Astrocyte of the cerebellum (primary cell): ENCODE data around the gene LILRA6.

Source experiments
- DNase-seq: peaks from one replicate; pipeline ENCODE4 v3.0.0-alpha.2; 2011; ENCODE audit warnings: low read depth
- H3K4me3 ChIP-seq: 2 replicates; pipeline ENCODE4 v1.5.1; 2011; ENCODE audit warnings: mild to moderate bottlenecking, low read depth, low read length, moderate library complexity
- in situ Hi-C: cut with HindIII; loops from 2 replicates; pipeline ENCODE4 v1.10.0; 2017; ENCODE audit warnings: low sequenced_read_pairs
- TF ChIP-seq, protein P1 (sequence below): IDR thresholded peaks from 2 replicates; pipeline ENCODE4 v1.5.1; 2012; ENCODE audit warnings: low read length, low read depth, moderate library complexity, mild to moderate bottlenecking; ENCODE audit errors: missing control alignments

The LILRA6 gene

DNA sequence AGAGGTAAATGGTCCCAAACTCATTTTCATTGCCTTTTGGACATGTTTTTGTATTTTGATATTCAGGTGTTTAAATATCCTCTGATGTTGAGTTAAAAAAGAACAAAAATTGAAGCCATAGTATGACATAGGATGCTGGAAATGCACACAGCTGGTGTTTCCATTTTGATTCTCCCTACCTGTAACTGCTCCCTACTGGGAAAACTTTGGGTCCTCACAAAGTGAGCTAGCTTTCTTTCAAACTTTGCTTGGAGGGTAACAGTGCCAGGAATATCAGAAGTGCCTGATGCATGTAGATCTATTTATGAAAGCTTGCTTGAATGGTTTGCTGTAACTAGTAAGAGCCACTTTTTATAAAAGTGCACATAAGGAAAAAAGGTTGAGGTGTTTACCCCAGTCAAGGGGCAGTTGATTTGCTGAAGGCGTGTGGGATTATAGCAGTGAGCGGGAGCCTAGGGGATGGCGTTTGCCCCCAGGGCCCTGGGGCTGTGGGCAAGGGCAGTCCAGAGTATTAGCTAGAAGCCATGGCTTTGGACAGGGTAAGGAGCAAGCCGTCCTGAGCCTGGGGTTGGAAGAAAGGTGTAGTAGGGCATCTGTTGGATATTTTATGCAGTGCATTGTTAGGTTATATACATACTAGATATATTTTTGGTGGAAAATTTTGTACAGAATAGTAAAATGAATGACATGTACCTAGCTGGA is 37.7 kb downstream of the LILRA6 start:
- TF ChIP-seq, protein P1, sequence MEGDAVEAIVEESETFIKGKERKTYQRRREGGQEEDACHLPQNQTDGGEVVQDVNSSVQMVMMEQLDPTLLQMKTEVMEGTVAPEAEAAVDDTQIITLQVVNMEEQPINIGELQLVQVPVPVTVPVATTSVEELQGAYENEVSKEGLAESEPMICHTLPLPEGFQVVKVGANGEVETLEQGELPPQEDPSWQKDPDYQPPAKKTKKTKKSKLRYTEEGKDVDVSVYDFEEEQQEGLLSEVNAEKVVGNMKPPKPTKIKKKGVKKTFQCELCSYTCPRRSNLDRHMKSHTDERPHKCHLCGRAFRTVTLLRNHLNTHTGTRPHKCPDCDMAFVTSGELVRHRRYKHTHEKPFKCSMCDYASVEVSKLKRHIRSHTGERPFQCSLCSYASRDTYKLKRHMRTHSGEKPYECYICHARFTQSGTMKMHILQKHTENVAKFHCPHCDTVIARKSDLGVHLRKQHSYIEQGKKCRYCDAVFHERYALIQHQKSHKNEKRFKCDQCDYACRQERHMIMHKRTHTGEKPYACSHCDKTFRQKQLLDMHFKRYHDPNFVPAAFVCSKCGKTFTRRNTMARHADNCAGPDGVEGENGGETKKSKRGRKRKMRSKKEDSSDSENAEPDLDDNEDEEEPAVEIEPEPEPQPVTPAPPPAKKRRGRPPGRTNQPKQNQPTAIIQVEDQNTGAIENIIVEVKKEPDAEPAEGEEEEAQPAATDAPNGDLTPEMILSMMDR = no peak
- in situ Hi-C loops = no loop called here
- DNase-seq = no peak
- H3K4me3 ChIP-seq = no peak overlapping the region

DNA sequence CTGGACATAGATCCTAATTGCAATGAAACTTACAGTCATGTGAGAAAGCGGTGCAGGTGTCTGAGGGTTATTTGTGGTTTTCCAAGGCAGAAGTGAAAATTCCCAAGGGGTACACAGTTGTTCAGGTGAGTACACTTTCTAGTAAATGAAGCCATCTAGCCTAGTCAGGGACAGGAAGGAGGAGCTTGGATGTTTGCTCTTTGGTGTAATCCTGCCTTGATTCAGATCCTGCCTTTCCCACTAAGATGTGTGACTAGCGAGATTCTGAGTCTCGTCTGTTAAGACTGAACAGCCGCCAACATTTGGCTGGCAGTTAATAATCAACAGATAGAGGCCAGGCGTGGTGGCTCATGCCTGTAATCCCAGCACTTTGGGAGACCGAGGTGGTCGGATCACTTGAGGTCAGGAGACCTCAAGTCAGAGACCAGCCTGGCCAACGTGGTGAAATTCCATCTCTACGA is 39.4 kb downstream of the LILRA6 start:
- in situ Hi-C loops = no loop called here

DNA sequence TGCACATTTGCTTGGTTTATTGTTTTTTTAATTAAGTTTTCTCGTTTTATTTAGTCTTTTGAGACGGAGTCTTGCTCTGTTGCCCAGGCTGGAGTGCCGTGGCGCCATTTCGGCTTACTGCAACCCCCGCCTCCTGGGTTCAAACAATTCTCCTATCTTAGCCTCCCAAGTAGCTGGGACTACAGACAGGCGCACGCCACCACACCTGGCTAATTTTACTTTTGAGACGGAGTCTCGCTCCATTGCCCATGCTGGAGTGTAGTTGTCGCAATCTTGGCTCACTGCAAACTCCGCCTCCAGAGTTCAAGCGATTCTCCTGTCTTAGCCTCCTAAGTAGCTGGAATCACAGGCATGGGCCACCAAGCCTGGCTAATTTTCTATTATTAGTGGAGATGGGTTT is 40.6 kb downstream of the LILRA6 start:
- in situ Hi-C loops = no loop called here
- DNase-seq = no peak
- TF ChIP-seq, protein P1 = no peak
- peak overlapping the region; percentile 83 for H3K4me3 ChIP-seq

More for the DNA sequence above, 39.4 kb downstream of the LILRA6 start:
- DNase-seq = no peak
- no peak overlapping the region for H3K4me3 ChIP-seq
- TF ChIP-seq, protein P1 = no peak

DNA sequence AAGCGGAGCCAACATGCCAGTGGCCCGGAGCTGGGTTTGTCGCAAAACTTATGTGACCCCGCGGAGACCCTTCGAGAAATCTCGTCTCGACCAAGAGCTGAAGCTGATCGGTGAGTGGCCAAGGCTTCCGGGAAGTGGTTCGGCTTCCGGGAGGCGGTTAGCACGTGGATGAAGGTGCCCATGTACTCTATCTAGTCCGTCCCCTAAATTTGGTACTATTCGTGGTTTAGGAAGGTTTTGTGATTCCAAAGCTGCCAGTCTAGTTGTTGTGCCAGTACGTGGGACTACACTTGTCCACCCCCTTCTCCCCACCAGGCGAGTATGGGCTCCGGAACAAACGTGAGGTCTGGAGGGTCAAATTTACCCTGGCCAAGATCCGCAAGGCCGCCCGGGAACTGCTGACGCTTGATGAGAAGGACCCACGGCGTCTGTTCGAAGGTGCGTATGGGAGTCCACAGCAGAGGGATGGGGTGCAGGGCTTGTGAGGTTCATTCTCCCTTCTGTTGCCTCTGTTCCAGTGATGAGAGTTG is 41.4 kb downstream of the LILRA6 start:
- in situ Hi-C loops = no loop called here
- no peak for DNase-seq
- peak overlapping the region; percentile 83 for H3K4me3 ChIP-seq
- TF ChIP-seq, protein P1 = no peak

DNA sequence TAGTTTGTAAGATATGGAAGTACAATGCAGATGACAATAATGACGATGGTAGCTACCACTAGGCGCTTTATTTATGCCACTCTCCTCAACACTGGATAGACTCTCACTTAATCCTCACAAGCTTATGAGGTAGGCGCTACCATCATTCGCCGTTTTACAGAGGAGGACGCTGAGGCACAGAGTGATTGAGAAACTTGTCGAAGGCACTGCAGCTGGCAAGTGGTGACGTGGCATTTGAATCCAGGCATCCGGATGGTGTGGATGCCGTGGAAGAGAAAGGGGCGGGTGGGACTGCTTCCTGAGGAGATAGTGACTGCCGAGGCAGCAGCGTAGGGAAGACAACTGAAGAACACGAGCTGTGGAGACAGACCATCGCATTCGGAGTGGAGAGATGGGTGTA is 43.2 kb downstream of the LILRA6 start:
- TF ChIP-seq, protein P1 = no peak
- in situ Hi-C loops = no loop called here
- H3K4me3 ChIP-seq = no peak overlapping the region
- no peak for DNase-seq

DNA sequence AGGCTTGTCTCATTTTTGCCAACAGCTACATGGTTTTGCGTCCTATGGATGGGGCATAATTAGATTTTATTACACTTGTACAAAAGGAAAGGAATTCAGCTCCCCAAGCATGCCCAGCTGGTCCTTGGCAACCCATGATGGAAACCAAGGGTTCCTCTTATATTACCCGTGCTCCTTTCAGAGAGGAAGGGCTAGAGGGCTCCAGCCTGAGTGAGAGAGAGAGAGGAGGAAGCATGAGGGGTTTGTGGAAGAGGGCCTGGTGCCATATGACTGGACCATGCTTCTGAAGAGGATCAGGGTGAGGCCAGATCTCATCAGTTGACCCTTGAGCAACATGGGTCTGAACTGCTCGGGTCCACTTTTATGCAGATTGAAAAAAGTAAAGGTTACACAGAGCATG is 45.5 kb downstream of the LILRA6 start:
- DNase-seq = no peak
- no peak overlapping the region for H3K4me3 ChIP-seq
- TF ChIP-seq, protein P1 = no peak
- in situ Hi-C loops = no loop called here
